ENCODE results near the gene FXN.

The FXN gene

GRCh38 chr9:69004836-69005235 lies 30.7 kb upstream of the FXN start:
- Histone ChIP-seq H3K4me3 (ENCODE audit: low read length in 2 of 2) (no peak overlapping the region), H3K36me3 (ENCODE audit: control insufficient read depth in 2 of 2, insufficient read depth in 2 of 2, low read length in 2 of 2) (no peaks in the 10 kb centered on the region), H3K27me3 (ENCODE audit: control insufficient read depth in 1 of 2, insufficient read depth in 2 of 2, low read length in 2 of 2) (no peaks in the 10 kb centered on the region), H3K9ac (ENCODE audit: low read length in 2 of 2) (no peak overlapping the region), H3K27ac (ENCODE audit: low read length) (no peak overlapping the region), H3K9me3 (ENCODE audit: control insufficient read depth in 2 of 2, low read length in 2 of 2) (no peaks in the 10 kb centered on the region), H3K4me1 (ENCODE audit: control insufficient read depth, insufficient read depth, low read length) (no peaks in the 10 kb centered on the region)

DNA sequence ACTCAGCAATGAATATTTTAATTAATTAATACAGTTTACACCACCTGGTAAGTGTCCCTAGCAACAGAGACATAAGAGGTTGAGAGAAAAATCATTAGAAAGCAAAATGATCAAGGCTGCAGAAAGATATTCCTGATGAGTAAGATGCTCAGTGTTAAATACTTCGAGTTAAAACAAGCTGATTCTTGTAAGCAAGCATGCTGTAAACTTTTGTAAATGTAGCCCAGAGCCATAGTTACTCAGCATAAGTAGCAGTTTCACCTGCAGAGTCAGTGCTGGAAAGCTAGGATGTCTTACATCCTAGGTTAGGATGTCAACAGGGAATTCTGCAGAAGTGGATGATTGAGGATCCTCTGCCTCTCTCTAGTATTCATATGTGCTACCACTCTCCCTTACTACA lies 25.8 kb upstream of the FXN start:
- Histone ChIP-seq H3K27ac (ENCODE audit: low read length) (no peak overlapping the region), H3K9me3 (ENCODE audit: control insufficient read depth in 2 of 2, low read length in 2 of 2) (no peaks in the 10 kb centered on the region), H3K4me3 (ENCODE audit: low read length in 2 of 2) (no peak overlapping the region), H3K4me1 (ENCODE audit: control insufficient read depth, insufficient read depth, low read length) (no peaks in the 10 kb centered on the region), H3K27me3 (ENCODE audit: control insufficient read depth in 1 of 2, insufficient read depth in 2 of 2, low read length in 2 of 2) (no peaks in the 10 kb centered on the region), H3K9ac (ENCODE audit: low read length in 2 of 2) (no peak overlapping the region), H3K36me3 (ENCODE audit: control insufficient read depth in 2 of 2, insufficient read depth in 2 of 2, low read length in 2 of 2) (no peaks in the 10 kb centered on the region)

GRCh38 chr9:69012696-69013381 lies 22.7 kb upstream of the FXN start:
- H3K27ac ChIP-seq (ENCODE audit: low read length), result no peak overlapping the region
- H3K4me3 ChIP-seq (ENCODE audit: low read length in 2 of 2), result no peak overlapping the region
- peaks cover 4% of the 10 kb centered on the region for H3K4me1 ChIP-seq (ENCODE audit: control insufficient read depth, insufficient read depth, low read length)
- no peaks in the 10 kb centered on the region for H3K27me3 ChIP-seq (ENCODE audit: control insufficient read depth in 1 of 2, insufficient read depth in 2 of 2, low read length in 2 of 2)
- H3K9me3 ChIP-seq (ENCODE audit: control insufficient read depth in 2 of 2, low read length in 2 of 2), result no peaks in the 10 kb centered on the region
- H3K36me3 ChIP-seq (ENCODE audit: control insufficient read depth in 2 of 2, insufficient read depth in 2 of 2, low read length in 2 of 2), result no peaks in the 10 kb centered on the region
- no peak overlapping the region for H3K9ac ChIP-seq (ENCODE audit: low read length in 2 of 2)

- Histone ChIP-seq H3K27ac (ENCODE audit: low read length) (no peak overlapping the region), H3K27me3 (ENCODE audit: control insufficient read depth in 1 of 2, insufficient read depth in 2 of 2, low read length in 2 of 2) (no peaks in the 10 kb centered on the region), H3K9me3 (ENCODE audit: control insufficient read depth in 2 of 2, low read length in 2 of 2) (no peaks in the 10 kb centered on the region), H3K9ac (ENCODE audit: low read length in 2 of 2) (no peak overlapping the region), H3K4me1 (ENCODE audit: control insufficient read depth, insufficient read depth, low read length) (peaks cover 4% of the 10 kb centered on the region), H3K4me3 (ENCODE audit: low read length in 2 of 2) (no peak overlapping the region), H3K36me3 (ENCODE audit: control insufficient read depth in 2 of 2, insufficient read depth in 2 of 2, low read length in 2 of 2) (no peaks in the 10 kb centered on the region)
Measured at GRCh38 chr9:69013382-69013727, 22.2 kb upstream of the FXN start.

GRCh38 chr9:69014013-69014412 lies 21.5 kb upstream of the FXN start, which contains the start of gene PRKACG:
Gene PRKACG (minus strand): TSS chr9:69014113. CDS start chr9:69014092, 21 bp downstream.
- Histone ChIP-seq H3K27ac (ENCODE audit: low read length) (no peak within 1 kb of the TSS), H3K4me1 (ENCODE audit: control insufficient read depth, insufficient read depth, low read length) (peaks cover 4% of the 10 kb centered on the region), H3K36me3 (ENCODE audit: control insufficient read depth in 2 of 2, insufficient read depth in 2 of 2, low read length in 2 of 2) (no peaks in the 10 kb centered on the region), H3K9me3 (ENCODE audit: control insufficient read depth in 2 of 2, low read length in 2 of 2) (no peaks in the 10 kb centered on the region), H3K9ac (ENCODE audit: low read length in 2 of 2) (no peak within 1 kb of the TSS), H3K27me3 (ENCODE audit: control insufficient read depth in 1 of 2, insufficient read depth in 2 of 2, low read length in 2 of 2) (no peaks in the 10 kb centered on the region), H3K4me3 (ENCODE audit: low read length in 2 of 2) (no peak within 1 kb of the TSS)

GRCh38 chr9:69016191-69017096 lies 19.1 kb upstream of the FXN start:
- H3K4me1 ChIP-seq (ENCODE audit: control insufficient read depth, insufficient read depth, low read length), result peaks cover 4% of the 10 kb centered on the region

DNA sequence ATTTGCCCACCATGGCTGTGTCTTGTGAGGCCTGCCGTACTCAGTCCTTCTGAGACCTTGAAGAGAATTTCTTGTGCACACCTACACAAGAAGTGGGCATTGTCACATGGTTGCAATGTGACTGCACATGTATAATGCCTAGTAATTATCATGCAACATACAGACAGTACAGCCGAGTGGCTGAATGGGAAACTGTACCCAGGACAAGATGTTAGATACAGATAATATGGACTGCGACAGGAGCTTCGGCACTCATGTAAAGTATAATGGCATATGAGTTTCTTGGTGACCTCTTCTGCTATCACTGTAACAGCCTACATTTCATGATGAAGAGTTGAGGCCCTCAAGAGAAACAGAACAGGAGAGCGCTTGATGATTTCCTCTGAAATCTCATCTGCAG lies 16.8 kb upstream of the FXN start:
- Histone ChIP-seq H3K4me1 (ENCODE audit: control insufficient read depth, insufficient read depth, low read length) (peaks cover 4% of the 10 kb centered on the region), H3K27me3 (ENCODE audit: control insufficient read depth in 1 of 2, insufficient read depth in 2 of 2, low read length in 2 of 2) (no peaks in the 10 kb centered on the region), H3K36me3 (ENCODE audit: control insufficient read depth in 2 of 2, insufficient read depth in 2 of 2, low read length in 2 of 2) (no peaks in the 10 kb centered on the region), H3K4me3 (ENCODE audit: low read length in 2 of 2) (no peak overlapping the region), H3K27ac (ENCODE audit: low read length) (no peak overlapping the region), H3K9me3 (ENCODE audit: control insufficient read depth in 2 of 2, low read length in 2 of 2) (no peaks in the 10 kb centered on the region), H3K9ac (ENCODE audit: low read length in 2 of 2) (no peak overlapping the region)

More at GRCh38 chr9:69016191-69017096, 19.1 kb upstream of the FXN start:
- Histone ChIP-seq H3K4me3 (ENCODE audit: low read length in 2 of 2) (no peak overlapping the region), H3K27ac (ENCODE audit: low read length) (no peak overlapping the region), H3K27me3 (ENCODE audit: control insufficient read depth in 1 of 2, insufficient read depth in 2 of 2, low read length in 2 of 2) (no peaks in the 10 kb centered on the region), H3K36me3 (ENCODE audit: control insufficient read depth in 2 of 2, insufficient read depth in 2 of 2, low read length in 2 of 2) (no peaks in the 10 kb centered on the region), H3K9ac (ENCODE audit: low read length in 2 of 2) (no peak overlapping the region), H3K9me3 (ENCODE audit: control insufficient read depth in 2 of 2, low read length in 2 of 2) (no peaks in the 10 kb centered on the region)

- Histone ChIP-seq H3K9me3 (ENCODE audit: control insufficient read depth in 2 of 2, low read length in 2 of 2) (no peaks in the 10 kb centered on the region), H3K36me3 (ENCODE audit: control insufficient read depth in 2 of 2, insufficient read depth in 2 of 2, low read length in 2 of 2) (no peaks in the 10 kb centered on the region), H3K4me1 (ENCODE audit: control insufficient read depth, insufficient read depth, low read length) (peaks cover 4% of the 10 kb centered on the region), H3K4me3 (ENCODE audit: low read length in 2 of 2) (no peak overlapping the region), H3K9ac (ENCODE audit: low read length in 2 of 2) (no peak overlapping the region), H3K27ac (ENCODE audit: low read length) (no peak overlapping the region), H3K27me3 (ENCODE audit: control insufficient read depth in 1 of 2, insufficient read depth in 2 of 2, low read length in 2 of 2) (no peaks in the 10 kb centered on the region)
Measured at GRCh38 chr9:69019808-69020207, 15.7 kb upstream of the FXN start.

GRCh38 chr9:69020301-69021145 lies 15.0 kb upstream of the FXN start:
- no peaks in the 10 kb centered on the region for H3K36me3 ChIP-seq (ENCODE audit: control insufficient read depth in 2 of 2, insufficient read depth in 2 of 2, low read length in 2 of 2)
- no peaks in the 10 kb centered on the region for H3K9me3 ChIP-seq (ENCODE audit: control insufficient read depth in 2 of 2, low read length in 2 of 2)
- no peak overlapping the region for H3K9ac ChIP-seq (ENCODE audit: low read length in 2 of 2)
- peaks cover 4% of the 10 kb centered on the region for H3K4me1 ChIP-seq (ENCODE audit: control insufficient read depth, insufficient read depth, low read length)
- no peak overlapping the region for H3K27ac ChIP-seq (ENCODE audit: low read length)
- H3K27me3 ChIP-seq (ENCODE audit: control insufficient read depth in 1 of 2, insufficient read depth in 2 of 2, low read length in 2 of 2), result no peaks in the 10 kb centered on the region
- no peak overlapping the region for H3K4me3 ChIP-seq (ENCODE audit: low read length in 2 of 2)

DNA sequence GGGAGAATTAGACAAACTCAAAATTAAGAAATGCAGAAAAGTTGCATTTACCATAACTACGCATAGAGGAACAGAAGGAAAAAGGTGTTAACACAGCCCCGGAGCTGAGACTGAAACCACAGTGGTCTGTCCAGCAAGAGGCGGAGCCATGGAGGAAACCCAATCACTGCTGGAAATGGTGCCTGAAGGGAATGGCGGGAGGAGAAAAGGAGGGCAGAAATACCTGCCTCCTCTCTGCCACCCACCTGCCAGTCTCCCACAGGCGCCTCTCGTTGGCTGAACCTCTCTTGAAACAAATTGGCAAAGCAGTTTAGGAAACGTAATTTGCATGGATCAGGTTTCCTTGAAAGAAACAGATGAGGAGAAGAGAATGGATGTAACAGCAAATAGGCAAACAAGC lies 11.9 kb upstream of the FXN start:
- Histone ChIP-seq H3K4me1 (ENCODE audit: control insufficient read depth, insufficient read depth, low read length) (no peaks in the 10 kb centered on the region), H3K36me3 (ENCODE audit: control insufficient read depth in 2 of 2, insufficient read depth in 2 of 2, low read length in 2 of 2) (no peaks in the 10 kb centered on the region), H3K9ac (ENCODE audit: low read length in 2 of 2) (no peak overlapping the region), H3K27me3 (ENCODE audit: control insufficient read depth in 1 of 2, insufficient read depth in 2 of 2, low read length in 2 of 2) (no peaks in the 10 kb centered on the region), H3K27ac (ENCODE audit: low read length) (no peak overlapping the region), H3K4me3 (ENCODE audit: low read length in 2 of 2) (no peak overlapping the region), H3K9me3 (ENCODE audit: control insufficient read depth in 2 of 2, low read length in 2 of 2) (no peaks in the 10 kb centered on the region)

All from stomach smooth muscle (tissue), 2 donors.